Subcutaneous abdominal adipose tissue (tissue), 5 donors: Measurements from ENCODE around the gene NOP14.
A peak's percentile ranks its signal among the peaks of the same experiment; 100 is the strongest.

Source experiments
- H3K27ac ChIP-seq: one replicate; pipeline ENCODE4 v1.7.0; 2013; ENCODE audit warnings: low read depth, mild to moderate bottlenecking, inconsistent platforms, low read length, moderate library complexity
- H3K27me3 ChIP-seq, 5 donors: one replicate each; pipeline ENCODE4 v1.7.0; 2013; ENCODE audit warnings: low read length in 5 of 5, inconsistent platforms in 1 of 5; ENCODE audit not compliant: control insufficient read depth in 5 of 5, insufficient read depth in 4 of 5
- H3K36me3 ChIP-seq, 5 donors: one replicate each; pipeline ENCODE4 v1.7.0; 2013; ENCODE audit warnings: low read length in 5 of 5; ENCODE audit not compliant: control insufficient read depth in 5 of 5, insufficient read depth in 5 of 5
- H3K4me1 ChIP-seq, 5 donors: one replicate each; pipeline ENCODE4 v1.7.0; 2013; ENCODE audit warnings: low read length in 5 of 5, mild to moderate bottlenecking in 3 of 5, moderate library complexity in 1 of 5; ENCODE audit not compliant: control insufficient read depth in 5 of 5, insufficient read depth in 5 of 5
- H3K4me3 ChIP-seq, 5 donors: one replicate each; pipeline ENCODE4 v1.7.0; 2013; ENCODE audit warnings: low read length in 5 of 5, low read depth in 1 of 5
- H3K9ac ChIP-seq, 5 donors: one replicate each; pipeline ENCODE4 v1.7.0; 2013; ENCODE audit warnings: low read length in 5 of 5, mild to moderate bottlenecking in 4 of 5, moderate library complexity in 3 of 5
- H3K9me3 ChIP-seq, 5 donors: one replicate each; pipeline ENCODE4 v1.7.0; 2013; ENCODE audit warnings: low read length in 5 of 5; ENCODE audit not compliant: control insufficient read depth in 5 of 5
- donor health status: healthy.
- donor health status: healthy.
- donor health status: healthy.
- donor health status: healthy.
- donor health status: healthy.

Gene NOP14

DNA sequence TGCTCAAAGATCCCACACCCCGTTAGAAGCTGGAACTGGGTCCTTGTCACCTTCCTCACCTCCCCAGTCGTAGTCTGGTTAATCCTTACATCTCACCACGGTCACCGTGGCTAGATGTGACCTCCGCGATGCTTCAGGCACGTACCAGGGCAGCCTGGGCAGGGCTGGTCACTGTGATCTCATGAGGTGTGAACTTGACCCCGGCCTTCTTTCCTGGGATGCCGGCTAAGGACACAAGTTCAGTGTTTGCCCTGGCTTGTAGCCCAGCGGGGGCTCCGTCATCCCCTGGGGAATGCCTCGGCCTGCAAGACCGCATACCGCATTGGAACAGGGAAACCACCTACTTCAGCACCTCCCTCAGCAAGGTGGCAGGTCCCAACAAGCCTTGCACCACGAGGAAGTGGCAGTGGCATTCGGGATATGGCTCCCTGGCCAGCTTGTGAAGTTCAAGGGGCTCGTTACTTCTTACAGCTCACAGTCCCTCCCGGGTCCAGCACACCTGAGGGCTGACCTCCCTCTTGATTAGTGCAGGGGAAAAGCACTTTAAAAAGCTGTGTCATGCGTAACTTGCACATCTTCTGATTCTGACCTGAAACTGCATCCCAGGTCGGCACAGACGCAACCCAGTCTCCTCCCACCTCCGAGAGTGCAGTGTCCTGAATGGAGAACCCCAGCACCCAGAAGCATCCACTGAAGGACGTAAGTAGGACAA lies 25.9 kb downstream of the NOP14 start:
- Histone ChIP-seq H3K4me3 (no peak overlapping the region), H3K9ac (no peak overlapping the region), H3K36me3 (peaks cover 0 to 56% (median 47%) of the 10 kb centered on the region in 5 donors), H3K4me1 (peaks cover 3 to 41% (median 33%) of the 10 kb centered on the region in 5 donors), H3K27ac (peak overlapping the region; percentile 23), H3K27me3 (no peaks in the 10 kb centered on the region), H3K9me3 (no peaks in the 10 kb centered on the region)

DNA sequence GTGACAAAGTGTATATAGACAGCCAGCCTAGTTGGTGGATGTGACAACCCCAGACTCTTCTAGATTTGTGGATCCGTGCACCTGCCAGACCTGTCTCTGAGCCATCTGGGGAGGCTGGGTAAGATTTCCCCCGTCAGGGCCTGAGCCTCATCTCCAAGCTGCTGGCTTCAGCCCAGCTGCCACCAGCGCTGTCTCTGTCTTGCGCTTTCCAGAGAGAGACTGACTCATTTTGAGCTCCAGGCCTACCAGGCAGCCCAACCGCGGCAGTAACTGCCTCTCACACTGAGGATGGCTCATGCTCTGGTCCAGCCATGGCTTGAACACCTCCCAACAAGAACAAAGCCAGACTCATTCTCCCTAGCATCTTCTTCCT lies 26.4 kb downstream of the NOP14 start:
- Histone ChIP-seq H3K9ac (peak overlapping the region in 1 of 5 donors; percentile 8), H3K36me3 (peaks cover 0 to 50% (median 41%) of the 10 kb centered on the region in 5 donors), H3K27ac (peak overlapping the region; percentile 23), H3K4me1 (peaks cover 3 to 47% (median 39%) of the 10 kb centered on the region in 5 donors), H3K4me3 (no peak overlapping the region), H3K9me3 (no peaks in the 10 kb centered on the region), H3K27me3 (no peaks in the 10 kb centered on the region)

DNA sequence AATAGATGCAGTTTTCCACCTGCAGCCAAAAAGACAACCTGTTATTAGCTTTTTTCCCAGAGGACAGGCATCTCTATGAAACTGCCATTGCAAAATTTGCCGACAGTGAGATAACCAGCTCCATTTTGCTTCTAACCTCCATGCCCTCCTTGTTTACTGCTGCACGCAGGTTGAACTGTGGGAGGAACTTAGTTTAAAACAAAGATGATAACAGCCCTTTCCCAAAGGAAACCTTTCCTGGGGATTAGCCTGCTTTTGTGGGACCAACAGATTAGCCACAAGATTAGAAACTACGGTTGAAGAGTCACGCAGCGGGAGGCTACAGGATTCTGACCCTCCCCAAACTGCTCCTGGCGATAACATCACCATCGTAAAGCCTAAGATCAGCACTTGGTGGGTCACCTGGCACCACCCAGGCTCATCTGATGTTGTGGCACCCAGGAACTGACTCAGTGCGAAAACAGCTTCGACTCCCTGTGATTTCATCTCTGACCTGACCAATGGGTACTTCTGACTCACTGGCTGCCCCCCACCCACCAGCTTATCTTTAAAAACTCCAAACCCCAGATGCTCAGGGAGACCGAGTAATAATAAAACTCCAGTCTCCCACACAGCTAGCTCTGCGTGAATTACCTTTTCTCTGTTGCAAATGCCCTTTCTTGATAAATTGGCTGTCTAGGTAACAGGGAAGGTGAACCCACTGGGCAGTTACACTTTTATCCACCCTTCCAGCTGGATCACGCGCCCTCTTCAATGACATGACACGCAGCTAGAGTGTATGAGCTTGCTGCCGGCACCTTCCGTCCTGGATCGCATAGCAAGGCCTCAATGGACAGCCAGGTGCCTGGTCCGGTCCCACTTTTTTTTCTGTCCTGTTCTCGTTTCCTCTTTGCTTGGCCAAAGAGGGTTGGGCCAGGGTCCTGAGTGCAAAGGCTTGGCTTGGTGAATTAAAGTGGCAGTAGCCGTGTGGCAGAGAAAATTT lies 27.2 kb downstream of the NOP14 start:
- peak overlapping the region; percentile 23 for H3K27ac ChIP-seq
- H3K4me3 ChIP-seq = peak overlapping the region; percentile 72 to 92 (median 86)
- no peaks in the 10 kb centered on the region for H3K9me3 ChIP-seq
- peak overlapping the region in 3 of 5 donors; percentile 8 to 95 (median 9) for H3K9ac ChIP-seq
- peaks cover 3 to 54% (median 46%) of the 10 kb centered on the region in 5 donors for H3K4me1 ChIP-seq
- peaks cover 0 to 49% (median 37%) of the 10 kb centered on the region in 5 donors for H3K36me3 ChIP-seq
- no peaks in the 10 kb centered on the region for H3K27me3 ChIP-seq

DNA sequence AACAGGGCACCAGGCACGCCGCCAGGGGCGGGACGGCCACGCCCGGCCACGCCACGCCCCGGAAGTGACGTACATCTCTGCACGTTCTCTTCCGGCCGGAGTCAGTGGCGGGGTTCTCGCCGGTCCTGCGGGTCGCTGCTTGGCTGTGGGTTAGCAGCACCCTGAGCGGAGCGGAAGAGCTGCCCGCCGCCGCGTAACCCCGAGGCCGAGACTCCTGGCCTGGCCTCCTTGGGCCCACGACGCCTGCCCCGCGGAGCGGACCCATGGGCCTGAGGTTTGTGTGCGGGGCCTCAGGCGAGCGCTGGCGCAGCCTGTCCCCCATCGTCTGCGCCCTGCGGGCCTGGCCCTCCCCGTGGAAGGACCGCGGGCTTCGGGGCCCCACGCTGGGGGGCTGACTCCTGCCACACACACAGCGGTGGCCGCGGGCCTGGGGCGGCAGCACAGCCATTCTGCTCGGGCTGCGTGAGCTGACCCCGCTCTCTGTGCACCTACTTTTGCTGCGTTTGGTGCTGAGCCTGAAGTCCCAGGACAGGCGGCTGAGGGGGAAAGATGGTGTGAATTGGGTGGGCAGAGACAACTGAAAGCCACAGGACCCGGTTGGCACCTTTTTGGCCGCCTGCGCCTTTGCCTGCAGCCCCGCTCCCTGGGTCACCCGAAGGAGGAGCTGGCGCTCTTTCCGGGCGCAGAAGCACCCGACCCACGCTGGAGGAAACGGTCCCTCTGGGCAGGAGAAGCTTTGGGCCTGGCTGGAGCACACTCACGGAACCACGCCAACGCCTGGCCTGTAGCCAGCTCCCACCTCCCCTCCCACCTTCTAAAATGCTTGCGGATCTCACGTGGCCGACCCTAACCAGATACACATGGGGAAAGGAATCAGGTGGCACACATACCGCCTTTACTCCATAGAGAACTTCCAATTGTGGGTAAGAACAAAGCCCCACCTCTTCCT lies 28.1 kb downstream of the NOP14 start:
- Histone ChIP-seq H3K27me3 (no peaks in the 10 kb centered on the region), H3K27ac (peak overlapping the region; percentile 70), H3K9me3 (no peaks in the 10 kb centered on the region), H3K4me3 (peak overlapping the region; percentile 72 to 92 (median 86)), H3K36me3 (peaks cover 0 to 49% (median 37%) of the 10 kb centered on the region in 5 donors), H3K4me1 (peaks cover 3 to 56% (median 47%) of the 10 kb centered on the region in 5 donors), H3K9ac (peak overlapping the region in 4 of 5 donors; percentile 81 to 95 (median 88))

DNA sequence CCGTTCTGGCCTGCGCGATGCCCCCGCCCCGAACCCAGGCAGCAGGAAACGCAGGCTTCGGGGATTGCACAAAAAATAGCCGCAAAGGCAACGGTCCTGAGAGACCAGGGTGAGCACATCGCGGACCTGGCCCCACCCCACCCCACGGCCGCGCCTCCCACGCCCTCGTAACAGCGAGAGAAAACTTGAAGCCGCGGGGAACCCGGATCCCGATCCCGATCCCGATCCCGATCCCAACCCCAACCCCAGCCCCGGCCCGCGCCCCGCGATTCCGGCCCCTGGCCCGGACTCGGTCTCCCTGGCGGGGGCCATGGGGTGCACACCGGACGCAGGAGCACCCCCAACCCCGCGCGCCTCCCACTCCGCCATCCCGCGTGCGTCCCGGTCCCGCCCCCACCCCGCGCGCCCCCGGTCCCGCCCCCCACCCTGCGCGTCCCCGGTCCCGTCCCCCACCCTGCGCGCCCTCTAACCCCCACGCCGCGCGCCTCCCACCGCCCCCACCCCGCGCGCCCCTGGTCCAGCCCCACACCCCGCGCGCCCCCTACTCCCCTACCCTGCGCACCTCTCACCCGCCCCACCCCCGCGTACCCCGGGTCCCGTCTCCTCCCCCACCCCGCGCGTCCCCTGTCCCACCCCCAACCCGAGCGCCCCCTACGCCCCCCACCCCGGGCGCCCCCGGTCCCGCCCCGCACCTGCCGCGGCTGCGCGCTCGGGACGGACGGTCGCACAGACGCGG lies 29.0 kb downstream of the NOP14 start:
- Histone ChIP-seq H3K27ac (peak overlapping the region; percentile 41), H3K27me3 (no peaks in the 10 kb centered on the region), H3K4me3 (peak overlapping the region in 4 of 5 donors; percentile 81 to 92 (median 88)), H3K4me1 (peaks cover 3 to 56% (median 47%) of the 10 kb centered on the region in 5 donors), H3K9me3 (no peaks in the 10 kb centered on the region), H3K36me3 (peaks cover 0 to 49% (median 37%) of the 10 kb centered on the region in 5 donors), H3K9ac (peak overlapping the region in 3 of 5 donors; percentile 31 to 81 (median 59))

DNA sequence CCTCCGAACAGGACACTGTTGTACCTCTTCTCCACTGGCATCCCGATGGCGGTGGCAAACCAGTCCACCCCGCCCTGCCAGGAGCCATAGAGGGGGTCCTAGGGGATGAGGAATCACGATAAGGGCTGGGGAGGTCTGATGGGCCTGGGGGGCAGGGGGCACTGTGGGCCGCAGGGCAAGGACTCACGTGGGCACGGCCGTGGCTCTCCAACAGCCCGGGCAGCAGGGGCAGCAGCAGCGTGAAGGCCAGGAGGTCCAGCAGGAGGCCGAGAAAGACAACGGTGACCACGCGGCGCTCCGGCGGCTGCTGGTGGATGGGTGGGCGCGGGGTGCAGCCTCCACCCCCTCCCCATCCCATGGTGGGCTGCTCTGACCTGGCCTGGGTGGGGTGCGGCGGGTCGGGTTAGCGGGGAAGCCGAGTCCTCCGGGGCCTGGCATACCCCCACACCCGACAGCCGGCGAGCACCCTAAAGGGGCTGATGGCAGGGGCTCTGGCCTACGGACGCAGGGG lies 29.6 kb downstream of the NOP14 start:
- Histone ChIP-seq H3K4me3 (peak overlapping the region in 4 of 5 donors; percentile 51 to 66 (median 56)), H3K27ac (peak overlapping the region; percentile 41), H3K36me3 (peaks cover 0 to 49% (median 37%) of the 10 kb centered on the region in 5 donors), H3K4me1 (peaks cover 3 to 56% (median 47%) of the 10 kb centered on the region in 5 donors), H3K9ac (peak overlapping the region in 4 of 5 donors; percentile 6 to 59 (median 32)), H3K9me3 (no peaks in the 10 kb centered on the region), H3K27me3 (no peaks in the 10 kb centered on the region)

DNA sequence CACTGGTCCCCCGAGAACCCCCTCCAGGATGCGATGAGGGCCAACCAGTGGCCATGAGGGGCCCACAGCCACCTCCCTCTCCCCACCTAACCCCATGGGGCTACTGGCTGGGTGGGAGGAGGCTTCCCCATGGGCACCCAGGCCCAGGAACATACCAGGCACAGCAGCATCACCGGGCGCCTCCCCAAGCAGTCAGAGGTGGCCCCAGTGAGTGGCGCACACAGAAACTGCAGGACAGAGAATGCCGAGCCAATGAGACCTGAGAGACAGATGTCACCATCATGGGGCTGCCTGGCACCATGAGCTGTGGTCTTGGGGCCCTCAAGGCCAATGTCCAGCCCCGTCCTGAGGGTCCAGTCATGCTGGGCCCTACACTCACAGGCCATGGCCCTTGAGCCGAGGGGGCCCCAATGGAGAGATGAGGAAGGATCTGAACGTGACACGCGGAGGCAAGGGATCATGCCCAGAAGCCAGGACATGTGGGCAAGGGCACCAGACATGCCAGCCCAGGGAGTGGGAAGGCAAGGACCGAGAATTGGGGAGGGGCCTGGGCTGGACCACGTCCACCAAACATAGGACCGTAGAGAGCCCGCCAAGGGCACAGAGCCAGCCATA lies 30.1 kb downstream of the NOP14 start:
- Histone ChIP-seq H3K4me1 (peaks cover 3 to 56% (median 47%) of the 10 kb centered on the region in 5 donors), H3K27ac (peak overlapping the region; percentile 41), H3K36me3 (peaks cover 0 to 49% (median 37%) of the 10 kb centered on the region in 5 donors), H3K4me3 (peak overlapping the region in 3 of 5 donors; percentile 51 to 66 (median 58)), H3K9me3 (no peaks in the 10 kb centered on the region), H3K9ac (peak overlapping the region in 2 of 5 donors; percentile 20 to 31), H3K27me3 (no peaks in the 10 kb centered on the region)

DNA sequence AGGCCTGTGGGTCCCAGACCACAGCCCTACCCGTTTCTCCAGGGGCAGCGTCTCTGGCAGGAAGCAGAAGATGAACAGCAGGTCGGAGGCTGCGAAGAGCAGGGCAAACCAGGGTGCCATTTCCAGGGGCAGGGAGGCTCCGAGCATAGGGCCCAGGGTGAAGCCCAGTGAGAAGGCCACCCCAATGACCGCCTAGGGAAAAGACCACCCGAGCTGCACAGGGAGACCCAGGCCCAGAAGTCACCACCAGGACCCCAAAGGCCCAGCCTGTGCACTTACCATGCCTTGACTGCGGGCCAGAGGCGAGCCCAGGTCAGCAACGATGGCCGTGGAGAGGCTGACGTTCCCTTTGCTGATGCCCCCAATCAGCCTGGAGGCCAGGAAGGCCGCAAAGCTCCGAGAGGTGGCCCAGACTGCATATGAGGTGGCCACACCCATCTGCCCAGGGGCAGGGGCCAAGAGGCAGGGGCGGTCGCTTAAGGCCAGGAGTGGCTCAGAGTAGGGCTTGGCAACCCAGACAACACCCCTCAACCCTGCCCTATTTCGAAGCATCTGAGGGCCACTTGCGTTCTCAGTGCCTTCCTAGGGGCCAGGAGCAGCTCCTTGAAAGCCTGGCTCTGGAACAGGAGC lies 30.8 kb downstream of the NOP14 start:
- H3K27ac ChIP-seq = peak overlapping the region; percentile 17
- peak overlapping the region in 2 of 5 donors; percentile 36 to 58 for H3K4me3 ChIP-seq
- peaks cover 3 to 56% (median 47%) of the 10 kb centered on the region in 5 donors for H3K4me1 ChIP-seq
- no peaks in the 10 kb centered on the region for H3K27me3 ChIP-seq
- H3K9ac ChIP-seq = peak overlapping the region in 1 of 5 donors; percentile 20
- peaks cover 0 to 49% (median 39%) of the 10 kb centered on the region in 5 donors for H3K36me3 ChIP-seq
- no peaks in the 10 kb centered on the region for H3K9me3 ChIP-seq
